Measurements from ENCODE around the gene MTHFD1L. TPM values are rescaled to one million over a fixed set of nuclear protein-coding genes. Genes with fewer than 3 reads are reported as not detected.
A peak's percentile ranks its signal among the peaks of the same experiment; 100 is the strongest.

The MTHFD1L gene
- total RNA-seq, 4 donors from 2014 or later: 0.35 to 1.6 (median 0.59) TPM; not detected in 1

GRCh38 chr6:150880336-150880735 is 14.8 kb downstream of the MTHFD1L start:
- Histone ChIP-seq H3K36me3 (no peaks in the 10 kb centered on the region), H3K27ac (no peak overlapping the region), H3K4me3 (no peak overlapping the region), H3K27me3 (no peaks in the 10 kb centered on the region), H3K9me3 (no peaks in the 10 kb centered on the region), H3K4me1 (peaks cover 0 to 3% of the 10 kb centered on the region in 2 donors)
- intact Hi-C loops (cut with DNase I; ENCODE audit: low total_unique reads): no loop called here
- no peak for DNase-seq
- ATAC-seq: no peak
- no peak for TF ChIP-seq POLR2A (IDR thresholded peaks at IDR 0.05)
- no peak for TF ChIP-seq CTCF (IDR thresholded peaks at IDR 0.05 in 4 of 5, conservative IDR thresholded peaks at IDR 0.05 in 1 of 5)
- in situ Hi-C loops (cut with MboI; ENCODE audit: low sequenced_read_pairs in 4 of 4): loop anchor here in 2 of 4 donors (25.0 kb wide), 1 partner anchor 607 kb away; the partner anchor contains the start of gene CCDC170 (in 2 of the 2)

GRCh38 chr6:150881911-150882481 is 16.5 kb downstream of the MTHFD1L start:
- intact Hi-C loops (cut with DNase I; ENCODE audit: low total_unique reads): no loop called here
- H3K4me1 ChIP-seq: no peaks in the 10 kb centered on the region
- no peaks in the 10 kb centered on the region for H3K36me3 ChIP-seq
- no peaks in the 10 kb centered on the region for H3K9me3 ChIP-seq
- in situ Hi-C loops (cut with MboI; ENCODE audit: low sequenced_read_pairs in 4 of 4): loop anchor here in 2 of 4 donors (25.0 kb wide), 1 partner anchor 605 kb away; the partner anchor contains the start of gene CCDC170 (in 2 of the 2)
- ATAC-seq (peak; percentile 73 to 77), DNase-seq (no peak)
- H3K4me3 ChIP-seq: no peak overlapping the region
- H3K27ac ChIP-seq: peak overlapping the region in 3 of 4 donors; percentile 18 to 32 (median 19)
- no peaks in the 10 kb centered on the region for H3K27me3 ChIP-seq
- TF ChIP-seq POLR2A (IDR thresholded peaks at IDR 0.05) (no peak), CTCF (IDR thresholded peaks at IDR 0.05 in 4 of 5, conservative IDR thresholded peaks at IDR 0.05 in 1 of 5) (no peak)

GRCh38 chr6:150883521-150883920 is 18.0 kb downstream of the MTHFD1L start:
- no peak overlapping the region for H3K27ac ChIP-seq
- no peaks in the 10 kb centered on the region for H3K36me3 ChIP-seq
- H3K4me3 ChIP-seq: no peak overlapping the region
- intact Hi-C loops (cut with DNase I; ENCODE audit: low total_unique reads) (no loop called here), in situ Hi-C loops (cut with MboI; ENCODE audit: low sequenced_read_pairs in 4 of 4) (loop anchor here in 2 of 4 donors (25.0 kb wide), 1 partner anchor 604 kb away; the partner anchor contains the start of gene CCDC170 (in 2 of the 2))
- TF ChIP-seq POLR2A (IDR thresholded peaks at IDR 0.05): no peak
- no peak for TF ChIP-seq CTCF (IDR thresholded peaks at IDR 0.05 in 4 of 5, conservative IDR thresholded peaks at IDR 0.05 in 1 of 5)
- H3K9me3 ChIP-seq: no peaks in the 10 kb centered on the region
- DNase-seq (no peak), ATAC-seq (no peak)
- H3K27me3 ChIP-seq: no peaks in the 10 kb centered on the region
- no peaks in the 10 kb centered on the region for H3K4me1 ChIP-seq

- H3K4me1 ChIP-seq: no peaks in the 10 kb centered on the region
- TF ChIP-seq POLR2A (IDR thresholded peaks at IDR 0.05): no peak
- TF ChIP-seq CTCF (IDR thresholded peaks at IDR 0.05 in 4 of 5, conservative IDR thresholded peaks at IDR 0.05 in 1 of 5): no peak
- in situ Hi-C loops (cut with MboI; ENCODE audit: low sequenced_read_pairs in 4 of 4) (loop anchor here in 2 of 4 donors (25.0 kb wide), 1 partner anchor 601 kb away; the partner anchor contains the start of gene CCDC170 (in 2 of the 2)), intact Hi-C loops (cut with DNase I; ENCODE audit: low total_unique reads) (no loop called here)
- DNase-seq (no peak), ATAC-seq (no peak)
- no peaks in the 10 kb centered on the region for H3K36me3 ChIP-seq
- no peak overlapping the region for H3K27ac ChIP-seq
- H3K27me3 ChIP-seq: no peaks in the 10 kb centered on the region
- H3K9me3 ChIP-seq: no peaks in the 10 kb centered on the region
- H3K4me3 ChIP-seq: no peak overlapping the region
Observed at GRCh38 chr6:150886155-150886554, 20.7 kb downstream of the MTHFD1L start.
